Measurements from ENCODE around the gene DZIP1. TPM values are rescaled to one million over a fixed set of nuclear protein-coding genes. Genes with fewer than 3 reads are reported as not detected.

Gene DZIP1
- polyA plus RNA-seq, 2 of the 4 experiments (the other 2 are of a cell fraction) = 11.5 to 17.1 TPM

DNA sequence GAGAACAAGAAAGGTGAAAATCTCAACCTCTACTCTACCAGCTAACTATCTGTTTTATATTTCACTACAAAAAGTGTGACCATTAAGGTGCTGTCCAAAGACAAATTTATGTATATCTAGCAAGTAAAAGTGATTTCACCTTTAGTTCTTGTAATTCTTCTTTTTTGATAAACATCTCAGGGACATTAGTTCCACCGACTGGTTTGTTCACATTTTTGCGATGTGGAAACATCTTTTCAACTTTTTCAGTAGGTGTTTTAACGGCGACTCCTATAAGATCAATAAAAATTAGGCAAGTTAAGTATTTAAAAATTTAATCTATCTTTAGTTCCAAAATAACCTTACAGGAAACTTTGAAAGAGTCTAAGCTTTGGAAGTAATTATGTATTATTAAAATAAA, 58.6 kb downstream of the DZIP1 start (continued):
- TF ChIP-seq FOSL2 (IDR thresholded peaks at IDR 0.05) (no peak), FOSL2 (CRISPR knock-in tag; IDR thresholded peaks at IDR 0.05) (no peak), NFE2L2 (conservative IDR thresholded peaks at IDR 0.05; ENCODE audit: low read length) (no peak), CEBPB (IDR thresholded peaks at IDR 0.05) (no peak), TP53 (CRISPR knock-in tag; IDR thresholded peaks at IDR 0.05) (no peak), ESRRA (IDR thresholded peaks at IDR 0.05; ENCODE audit: borderline replicate concordance, low read length) (no peak)

DNA sequence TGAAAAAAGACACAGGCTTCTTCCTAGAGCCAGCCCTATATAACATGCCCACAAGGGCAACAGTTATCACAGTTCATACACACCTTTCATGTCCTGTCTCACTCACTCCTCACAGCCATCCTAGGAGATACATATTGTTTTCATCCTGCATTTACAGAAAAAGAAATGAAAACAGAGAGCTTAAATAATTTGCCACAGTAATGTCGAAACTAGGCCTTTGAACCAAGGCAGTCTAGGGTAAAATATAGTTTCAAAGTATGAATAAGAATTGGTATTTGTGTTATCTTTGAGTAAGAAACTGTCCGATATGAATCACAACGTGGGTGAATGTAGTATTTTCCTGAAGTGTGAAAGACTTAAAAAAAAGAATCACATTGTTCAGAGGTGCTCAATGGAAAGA, 65.2 kb downstream of the DZIP1 start:
- FAIRE-seq = no peak
- no peak overlapping the region for H3K27ac ChIP-seq
- ChIA-PET POLR2A (no interaction called here), CTCF (no interaction called here)
- no peaks in the 10 kb centered on the region for H3K4me1 ChIP-seq
- TF ChIP-seq, protein P1, sequence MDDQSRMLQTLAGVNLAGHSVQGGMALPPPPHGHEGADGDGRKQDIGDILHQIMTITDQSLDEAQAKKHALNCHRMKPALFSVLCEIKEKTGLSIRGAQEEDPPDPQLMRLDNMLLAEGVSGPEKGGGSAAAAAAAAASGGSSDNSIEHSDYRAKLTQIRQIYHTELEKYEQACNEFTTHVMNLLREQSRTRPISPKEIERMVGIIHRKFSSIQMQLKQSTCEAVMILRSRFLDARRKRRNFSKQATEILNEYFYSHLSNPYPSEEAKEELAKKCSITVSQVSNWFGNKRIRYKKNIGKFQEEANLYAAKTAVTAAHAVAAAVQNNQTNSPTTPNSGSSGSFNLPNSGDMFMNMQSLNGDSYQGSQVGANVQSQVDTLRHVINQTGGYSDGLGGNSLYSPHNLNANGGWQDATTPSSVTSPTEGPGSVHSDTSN (IDR thresholded peaks at IDR 0.05) = no peak
- TF ChIP-seq, protein P2, sequence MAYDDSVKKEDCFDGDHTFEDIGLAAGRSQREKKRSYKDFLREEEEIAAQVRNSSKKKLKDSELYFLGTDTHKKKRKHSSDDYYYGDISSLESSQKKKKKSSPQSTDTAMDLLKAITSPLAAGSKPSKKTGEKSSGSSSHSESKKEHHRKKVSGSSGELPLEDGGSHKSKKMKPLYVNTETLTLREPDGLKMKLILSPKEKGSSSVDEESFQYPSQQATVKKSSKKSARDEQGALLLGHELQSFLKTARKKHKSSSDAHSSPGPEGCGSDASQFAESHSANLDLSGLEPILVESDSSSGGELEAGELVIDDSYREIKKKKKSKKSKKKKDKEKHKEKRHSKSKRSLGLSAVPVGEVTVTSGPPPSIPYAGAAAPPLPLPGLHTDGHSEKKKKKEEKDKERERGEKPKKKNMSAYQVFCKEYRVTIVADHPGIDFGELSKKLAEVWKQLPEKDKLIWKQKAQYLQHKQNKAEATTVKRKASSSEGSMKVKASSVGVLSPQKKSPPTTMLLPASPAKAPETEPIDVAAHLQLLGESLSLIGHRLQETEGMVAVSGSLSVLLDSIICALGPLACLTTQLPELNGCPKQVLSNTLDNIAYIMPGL (CRISPR knock-in tag; IDR thresholded peaks at IDR 0.05; ENCODE audit: borderline replicate concordance) = no peak
- TF ChIP-seq, protein P3, sequence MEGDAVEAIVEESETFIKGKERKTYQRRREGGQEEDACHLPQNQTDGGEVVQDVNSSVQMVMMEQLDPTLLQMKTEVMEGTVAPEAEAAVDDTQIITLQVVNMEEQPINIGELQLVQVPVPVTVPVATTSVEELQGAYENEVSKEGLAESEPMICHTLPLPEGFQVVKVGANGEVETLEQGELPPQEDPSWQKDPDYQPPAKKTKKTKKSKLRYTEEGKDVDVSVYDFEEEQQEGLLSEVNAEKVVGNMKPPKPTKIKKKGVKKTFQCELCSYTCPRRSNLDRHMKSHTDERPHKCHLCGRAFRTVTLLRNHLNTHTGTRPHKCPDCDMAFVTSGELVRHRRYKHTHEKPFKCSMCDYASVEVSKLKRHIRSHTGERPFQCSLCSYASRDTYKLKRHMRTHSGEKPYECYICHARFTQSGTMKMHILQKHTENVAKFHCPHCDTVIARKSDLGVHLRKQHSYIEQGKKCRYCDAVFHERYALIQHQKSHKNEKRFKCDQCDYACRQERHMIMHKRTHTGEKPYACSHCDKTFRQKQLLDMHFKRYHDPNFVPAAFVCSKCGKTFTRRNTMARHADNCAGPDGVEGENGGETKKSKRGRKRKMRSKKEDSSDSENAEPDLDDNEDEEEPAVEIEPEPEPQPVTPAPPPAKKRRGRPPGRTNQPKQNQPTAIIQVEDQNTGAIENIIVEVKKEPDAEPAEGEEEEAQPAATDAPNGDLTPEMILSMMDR (IDR thresholded peaks at IDR 0.05) = no peak
- no peak for TF ChIP-seq JUNB (IDR thresholded peaks at IDR 0.05)
- no peak for TF ChIP-seq FOSB (CRISPR knock-in tag; IDR thresholded peaks at IDR 0.05)
- TF ChIP-seq POLR2A (IDR thresholded peaks at IDR 0.05; ENCODE audit: low read length) = no peak
- TF ChIP-seq TP53 (CRISPR knock-in tag; IDR thresholded peaks at IDR 0.05) = no peak
- no peak for TF ChIP-seq RARB (CRISPR knock-in tag; IDR thresholded peaks at IDR 0.05)
- TF ChIP-seq SREBF2 (IDR thresholded peaks at IDR 0.05) = no peak
- no peak for TF ChIP-seq RCOR1 (IDR thresholded peaks at IDR 0.05; ENCODE audit: low read depth, low read length)
- no peak for TF ChIP-seq RNF2 (IDR thresholded peaks at IDR 0.05; ENCODE audit: borderline replicate concordance, low read depth)
- TF ChIP-seq ZSCAN20 (CRISPR knock-in tag; IDR thresholded peaks at IDR 0.05) = no peak
- no peak for TF ChIP-seq EHF (CRISPR knock-in tag; IDR thresholded peaks at IDR 0.05)
- TF ChIP-seq GATA3 (IDR thresholded peaks at IDR 0.05; ENCODE audit: borderline replicate concordance) = no peak
- TF ChIP-seq, protein P4, sequence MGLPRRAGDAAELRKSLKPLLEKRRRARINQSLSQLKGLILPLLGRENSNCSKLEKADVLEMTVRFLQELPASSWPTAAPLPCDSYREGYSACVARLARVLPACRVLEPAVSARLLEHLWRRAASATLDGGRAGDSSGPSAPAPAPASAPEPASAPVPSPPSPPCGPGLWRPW (IDR thresholded peaks at IDR 0.05) = no peak
- WGBS (ENCODE audit: missing lambda C conversion rate) = 86% methylated on average over 3 of the region's 3 CpGs
- H3K9me3 ChIP-seq = no peaks in the 10 kb centered on the region
- no peak for ATAC-seq
- no peak overlapping the region for H3K4me3 ChIP-seq
- H3K4me2 ChIP-seq = no peak overlapping the region
- DNase-seq (ENCODE audit: low read depth in 1 of 2, low spot score in 1 of 2) = no peak

DNA sequence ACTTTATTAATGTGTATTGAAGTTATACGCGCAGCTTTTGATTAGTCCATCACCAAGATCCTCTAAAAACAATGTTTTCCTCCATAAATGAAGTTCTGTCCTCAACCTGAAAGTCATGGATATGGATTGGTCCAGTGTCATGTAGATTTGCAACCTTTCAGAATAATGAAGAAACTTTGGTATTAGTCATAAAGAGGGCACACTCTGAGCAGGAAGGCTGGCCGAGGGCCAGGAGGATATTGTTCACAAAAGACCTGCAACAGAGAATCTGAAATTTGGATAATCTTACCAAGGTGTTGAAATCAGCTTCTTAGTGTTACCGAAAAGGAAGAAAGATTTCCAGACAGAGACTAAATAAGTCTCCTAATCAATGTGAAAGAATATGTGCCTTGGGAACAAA, 71.3 kb downstream of the DZIP1 start:
- ATAC-seq = 0 out of 6 replicates have a peak, but pooled peaks of 1 of the 2 experiments have one; percentile 43
- Histone ChIP-seq H3K4me3 (no peak overlapping the region), H3K4me2 (no peak overlapping the region), H3K4me1 (peaks cover 6% of the 10 kb centered on the region; the same call in 1 of the 3 replicates), H3K9me3 (no peaks in the 10 kb centered on the region), H3K27ac (no peak overlapping the region)
- TF ChIP-seq RARB (CRISPR knock-in tag; IDR thresholded peaks at IDR 0.05) = no peak
- TF ChIP-seq, protein P5, sequence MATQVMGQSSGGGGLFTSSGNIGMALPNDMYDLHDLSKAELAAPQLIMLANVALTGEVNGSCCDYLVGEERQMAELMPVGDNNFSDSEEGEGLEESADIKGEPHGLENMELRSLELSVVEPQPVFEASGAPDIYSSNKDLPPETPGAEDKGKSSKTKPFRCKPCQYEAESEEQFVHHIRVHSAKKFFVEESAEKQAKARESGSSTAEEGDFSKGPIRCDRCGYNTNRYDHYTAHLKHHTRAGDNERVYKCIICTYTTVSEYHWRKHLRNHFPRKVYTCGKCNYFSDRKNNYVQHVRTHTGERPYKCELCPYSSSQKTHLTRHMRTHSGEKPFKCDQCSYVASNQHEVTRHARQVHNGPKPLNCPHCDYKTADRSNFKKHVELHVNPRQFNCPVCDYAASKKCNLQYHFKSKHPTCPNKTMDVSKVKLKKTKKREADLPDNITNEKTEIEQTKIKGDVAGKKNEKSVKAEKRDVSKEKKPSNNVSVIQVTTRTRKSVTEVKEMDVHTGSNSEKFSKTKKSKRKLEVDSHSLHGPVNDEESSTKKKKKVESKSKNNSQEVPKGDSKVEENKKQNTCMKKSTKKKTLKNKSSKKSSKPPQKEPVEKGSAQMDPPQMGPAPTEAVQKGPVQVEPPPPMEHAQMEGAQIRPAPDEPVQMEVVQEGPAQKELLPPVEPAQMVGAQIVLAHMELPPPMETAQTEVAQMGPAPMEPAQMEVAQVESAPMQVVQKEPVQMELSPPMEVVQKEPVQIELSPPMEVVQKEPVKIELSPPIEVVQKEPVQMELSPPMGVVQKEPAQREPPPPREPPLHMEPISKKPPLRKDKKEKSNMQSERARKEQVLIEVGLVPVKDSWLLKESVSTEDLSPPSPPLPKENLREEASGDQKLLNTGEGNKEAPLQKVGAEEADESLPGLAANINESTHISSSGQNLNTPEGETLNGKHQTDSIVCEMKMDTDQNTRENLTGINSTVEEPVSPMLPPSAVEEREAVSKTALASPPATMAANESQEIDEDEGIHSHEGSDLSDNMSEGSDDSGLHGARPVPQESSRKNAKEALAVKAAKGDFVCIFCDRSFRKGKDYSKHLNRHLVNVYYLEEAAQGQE (IDR thresholded peaks at IDR 0.05) = no peak
- no peak for TF ChIP-seq NR3C1 (IDR thresholded peaks at IDR 0.05)
- TF ChIP-seq RFX5 (IDR thresholded peaks at IDR 0.05) = no peak
- CTCF ChIA-PET = interaction anchor here (1.2 to 1.5 kb wide), 2 partner anchors 9 kb away, joined by 3 read pairs; no protein-coding TSS in a partner anchor
- POLR2A ChIA-PET = interaction anchor here (1.1 kb wide), 1 partner anchor 17 kb away, joined by 3 read pairs; no protein-coding TSS in a partner anchor
- no peak for FAIRE-seq
- 79% methylated on average over 4 of the region's 4 CpGs for WGBS (ENCODE audit: missing lambda C conversion rate)
- DNase-seq (ENCODE audit: low read depth in 1 of 2, low spot score in 1 of 2) = no peak

Measured in A549 (cell line).